GM12878 (cell line): ENCODE data around the gene COQ4. TPM values are rescaled to one million over a fixed set of nuclear protein-coding genes. Genes with fewer than 3 reads are reported as not detected.

Experiments
- ATAC-seq: fragments of 200-7000 bp; cut with Tn5 transposase; 3 replicates; pipeline ENCODE4 v1.9.1; 2020; ENCODE audit warnings: mild to moderate bottlenecking, moderate library complexity
- BruUV-seq: library from RNA; stranded (reverse); fragments of 400-500 nt; replicated peaks from 2 replicates; lab custom pipeline; 2021; lab: Mats Ljungman, UMichigan
- CTCF ChIA-PET: fragments of 300-600 bp; sonication (Branson Sonifier 250); formaldehyde crosslinking; extraction: SDS; loops from one replicate; lab custom pipeline; 2021; ENCODE audit warnings: inconsistent platforms; lab: Yijun Ruan, JAX
- POLR2A ChIA-PET: fragments of 350-600 bp; formaldehyde crosslinking; extraction: SDS; loops from one replicate; lab custom pipeline; 2021; ENCODE audit warnings: inconsistent platforms; lab: Charles Lee
- RAD21 ChIA-PET: fragments of 300-600 bp; sonication (Branson Sonifier 250); formaldehyde crosslinking; loops from one replicate; lab custom pipeline; 2023; ENCODE audit warnings: antibody characterized with exemption; ENCODE audit not compliant: unreplicated experiment; lab: Charles Lee
- SMC1A ChIA-PET: fragments of 300-600 bp; sonication (Branson Sonifier 250); formaldehyde crosslinking; loops from one replicate; lab custom pipeline; 2023; ENCODE audit not compliant: unreplicated experiment, uncharacterized antibody; lab: Charles Lee
- DNase-seq: peaks from one replicate; pipeline ENCODE4 v3.0.0-alpha.2; 2011; ENCODE audit warnings: low read depth, low spot score
- FAIRE-seq: peaks from 3 replicates; lab custom pipeline; 2011; peaks lifted over from hg19 to GRCh38; lab: Jason Lieb, UNC
- H2AFZ ChIP-seq: 2 replicates; pipeline ENCODE4 v1.6.0; 2011; ENCODE audit warnings: low read depth, low read length, control low read depth; ENCODE audit not compliant: control insufficient read depth
- H3K27ac ChIP-seq: 2 replicates; pipeline ENCODE4 v1.5.1; 2011; ENCODE audit warnings: control low read depth; ENCODE audit not compliant: control insufficient read depth, insufficient read depth
- H3K27me3 ChIP-seq, 2 experiments: replicated peaks in 1 of 2; 2 replicates each; pipeline versions ENCODE4 v1.6.0 to v1.6.1; 2011; ENCODE audit warnings: low read length in 1 of 2; ENCODE audit not compliant: control insufficient read depth in 2 of 2, insufficient read depth in 2 of 2
- H3K36me3 ChIP-seq, 2 experiments: 2 replicates each; pipeline ENCODE4 v1.5.1; 2011; ENCODE audit warnings: low read length in 1 of 2; ENCODE audit not compliant: control insufficient read depth in 2 of 2, insufficient read depth in 2 of 2
- H3K4me1 ChIP-seq: 2 replicates; pipeline ENCODE4 v1.6.1; 2011; ENCODE audit warnings: mild to moderate bottlenecking, low read length, moderate library complexity, mixed read lengths; ENCODE audit not compliant: control insufficient read depth, insufficient read depth
- H3K4me2 ChIP-seq: 2 replicates; pipeline ENCODE4 v1.6.0; 2011; ENCODE audit warnings: control low read depth; ENCODE audit not compliant: control insufficient read depth, insufficient read depth
- H3K4me3 ChIP-seq: fragments of 200-600 bp; sonication (generic); 2 replicates; pipeline ENCODE4 v1.5.1; 2016
- H3K79me2 ChIP-seq: 2 replicates; pipeline ENCODE4 v1.6.0; 2011; ENCODE audit warnings: low read length; ENCODE audit not compliant: control insufficient read depth, insufficient read depth
- H3K9ac ChIP-seq: 2 replicates; pipeline ENCODE4 v1.8.0; 2011; ENCODE audit warnings: low read length, control low read depth, mixed read lengths; ENCODE audit not compliant: control insufficient read depth, insufficient read depth
- H3K9me3 ChIP-seq: replicated peaks from 3 replicates; pipeline ENCODE4 v1.5.1; 2011; ENCODE audit warnings: mild to moderate bottlenecking, low read length; ENCODE audit not compliant: control insufficient read depth, insufficient read depth
- H4K20me1 ChIP-seq: 2 replicates; pipeline ENCODE4 v1.6.0; 2011; ENCODE audit not compliant: control insufficient read depth, insufficient read depth
- BACH1 ChIP-seq: fragments of 450-650 bp; IDR thresholded peaks from 2 replicates; pipeline ENCODE4 v1.6.1; 2017; ENCODE audit warnings: mild to moderate bottlenecking, borderline replicate concordance
- BHLHE40 ChIP-seq, 2 experiments: fragments of 450-650 bp in 1 of 2; IDR thresholded peaks; 2 replicates each; pipeline ENCODE4 v1.6.1; 2011 to 2017; ENCODE audit warnings: low read depth in 2 of 2, borderline replicate concordance in 1 of 2, improper control_type of control experiment in 1 of 2, low read length in 1 of 2, mild to moderate bottlenecking in 1 of 2
- CHD4 ChIP-seq: fragments of 200-600 bp; sonication (generic); IDR thresholded peaks from 2 replicates; pipeline ENCODE4 v1.6.1; 2016; ENCODE audit warnings: mild to moderate bottlenecking
- HDAC2 ChIP-seq: fragments of 200-600 bp; sonication (generic); IDR thresholded peaks from 2 replicates; pipeline ENCODE4 v1.6.1; 2017
- NFIC ChIP-seq: IDR thresholded peaks from 2 replicates; pipeline ENCODE4 v1.6.1; 2012; ENCODE audit warnings: low read depth, mild to moderate bottlenecking, inconsistent platforms, low read length, moderate library complexity
- NFYA ChIP-seq: IDR thresholded peaks from 2 replicates; pipeline ENCODE4 v1.6.1; 2011; ENCODE audit warnings: low read depth, mild to moderate bottlenecking, low read length, improper control_type of control experiment, borderline replicate concordance
- POLR2AphosphoS2 ChIP-seq: IDR thresholded peaks from 2 replicates; pipeline ENCODE4 v1.6.1; 2011; ENCODE audit warnings: low read depth, mild to moderate bottlenecking, low read length, improper control_type of control experiment, moderate library complexity
- RAD51 ChIP-seq: fragments of 450-650 bp; IDR thresholded peaks from 2 replicates; pipeline ENCODE4 v1.6.1; 2016; ENCODE audit warnings: moderate library complexity, mild to moderate bottlenecking, inconsistent platforms
- SPI1 ChIP-seq: IDR thresholded peaks from 2 replicates; pipeline ENCODE4 v1.6.1; 2011; ENCODE audit warnings: low read depth, mild to moderate bottlenecking, low read length, moderate library complexity, borderline replicate concordance; ENCODE audit not compliant: insufficient read depth
- TCF12 ChIP-seq: IDR thresholded peaks from 2 replicates; pipeline ENCODE4 v1.6.1; 2011; ENCODE audit warnings: low read depth, mild to moderate bottlenecking, low read length
- USF1 ChIP-seq: IDR thresholded peaks from 2 replicates; pipeline ENCODE4 v1.6.1; 2011; ENCODE audit warnings: borderline replicate concordance, low read depth, mild to moderate bottlenecking, moderate library complexity, mixed read lengths, low read length; ENCODE audit not compliant: insufficient read depth; ENCODE audit errors: extremely low read length
- ZNF24 ChIP-seq: fragments of 450-650 bp; IDR thresholded peaks from 2 replicates; pipeline ENCODE4 v1.6.1; 2017; ENCODE audit warnings: antibody characterized with exemption, mild to moderate bottlenecking
- WGBS: methylation state at CpG from one replicate; pipeline ENCODE4 v1.1.6; 2016; ENCODE audit warnings: low lambda C conversion rate; ENCODE audit not compliant: insufficient replicate concordance, insufficient coverage; ENCODE audit errors: missing lambda C conversion rate; 5-methylcytosine and 5-hydroxymethylcytosine counted together
- in situ Hi-C: fragments of 300-500 bp; cut with MboI; formaldehyde crosslinking; loops from 9 replicates; pipeline ENCODE4 v1.14.3; 2018; ENCODE audit warnings: mixed read lengths
- intact Hi-C: fragments of 100-400 bp; cut with micrococcal nuclease; formaldehyde crosslinking; loops from one replicate; pipeline ENCODE4 v1.14.2; 2022; ENCODE audit not compliant: unreplicated experiment
- polyA plus RNA-seq, 11 experiments: library from polyadenylated mRNA; depleted of rRNA in 4 of 11; unstranded in 6 of 11; stranded (reverse) in 5 of 11; fragments of >200 nt; fragmentation: Nextera tagmentation in 4 of 11; fragmentation: Illumina TruSeq in 1 of 11; extraction: Ambion mirVana in 4 of 11; extraction: Trizol in 1 of 11; gene quantifications; 1 replicate in 1 of 11; 2 replicates in 10 of 11; pipeline versions ENCODE4 v1.2.1 to v1.2.3, GENCODE V29; 2011 to 2016; ENCODE audit warnings: inconsistent platforms in 2 of 11, missing spikeins in 2 of 11, low read depth in 1 of 11
- total RNA-seq, 4 experiments: library from RNA; depleted of rRNA in 3 of 4; stranded (reverse); fragments of >200 nt in 3 of 4; fragmentation: Illumina TruSeq in 1 of 4; extraction: Trizol in 1 of 4; gene quantifications; 2 replicates each; pipeline versions ENCODE4 v1.2.1 to v1.2.3, GENCODE V29; 2013 to 2021

COQ4 gene
- total and polyA plus RNA-seq, 10 of the 15 experiments (the other 5 are each of a cell fraction or from before 2014, with no cell fraction given): 3.8 to 64.1 (median 38.6) TPM

GRCh38 chr9:128372188-128372641, 49.6 kb downstream of the COQ4 start:
- H3K79me2 ChIP-seq: peaks cover 33% of the 10 kb centered on the region
- POLR2A ChIA-PET: interaction anchor here (0.5 to 1.9 kb wide), 6 partner anchors 48 to 351 kb away, joined by 3 to 8 read pairs (median 5); partner anchors contain the start of genes CERCAM, GOLGA2, SPTAN1 and SWI5
- no TSS peak for BruUV-seq
- no peaks in the 10 kb centered on the region for H3K4me1 ChIP-seq
- H3K27me3 ChIP-seq: no peaks in the 10 kb centered on the region
- FAIRE-seq (no peak), DNase-seq (no peak), ATAC-seq (no peak)
- H3K27ac ChIP-seq: peak overlapping the region; percentile 89; the same call in 1 of the 2 replicates
- SMC1A ChIA-PET: interaction anchor here (1.5 to 2.7 kb wide), 2 partner anchors 10 to 47 kb away, joined by 4 to 19 read pairs; no protein-coding TSS in a partner anchor
- H2AFZ ChIP-seq: no peak overlapping the region
- no peaks in the 10 kb centered on the region for H4K20me1 ChIP-seq
- CTCF ChIA-PET: interaction anchor here (1.6 to 4.0 kb wide), 3 partner anchors 11 to 446 kb away, joined by 4 to 61 read pairs (median 7); partner anchors contain the start of gene ENDOG
- H3K4me3 ChIP-seq: peak overlapping the region; percentile 99
- RAD21 ChIA-PET: interaction anchor here (1.3 to 2.8 kb wide), 3 partner anchors 11 to 77 kb away, joined by 5 to 18 read pairs (median 11); partner anchors contain the start of gene CERCAM
- H3K4me2 ChIP-seq: peak overlapping the region; percentile 79
- no peaks in the 10 kb centered on the region; a peak in 1 of 4 replicates for H3K36me3 ChIP-seq
- TF ChIP-seq RAD51 (0 out of 2 replicates have a peak, but pooled peaks have one; percentile 18), SPI1 (0 out of 2 replicates have a peak, but pooled peaks have one; percentile 10), POLR2AphosphoS2 (no peak)
- in situ Hi-C loops (no loop called here), intact Hi-C loops (no loop called here)
- no peaks in the 10 kb centered on the region for H3K9me3 ChIP-seq
- peak overlapping the region; percentile 93; the same call in 1 of the 2 replicates for H3K9ac ChIP-seq
- WGBS: 38% methylated on average over 4 of the region's 4 CpGs

- intact Hi-C loops: no loop called here
- no peak for TF ChIP-seq NFYA
- TF ChIP-seq NFIC: no peak
- TF ChIP-seq CHD4: no peak
- TF ChIP-seq BHLHE40 (IDR thresholded peaks at IDR 0.05; ENCODE audit: borderline replicate concordance in 1 of 2, low read depth in 2 of 2, low read length in 1 of 2): no peak
- no peak for TF ChIP-seq ZNF24
- no peak for TF ChIP-seq TCF12
- no peak for TF ChIP-seq USF1
- TF ChIP-seq HDAC2: no peak
- no peak for TF ChIP-seq BACH1
These were observed 50.1 kb downstream of the COQ4 start for GRCh38 chr9:128372784-128373183.

More at GRCh38 chr9:128372784-128373183, 50.1 kb downstream of the COQ4 start:
- no peak overlapping the region for H3K27ac ChIP-seq
- no peaks in the 10 kb centered on the region for H3K4me1 ChIP-seq
- ChIA-PET SMC1A (no interaction called here), CTCF (interaction anchor here (1.6 to 4.0 kb wide), 2 partner anchors 11 to 445 kb away, joined by 4 to 61 read pairs; partner anchors contain the start of gene ENDOG), POLR2A (no interaction called here), RAD21 (interaction anchor here (2.8 kb wide), 1 partner anchor 11 kb away, joined by 18 read pairs; no protein-coding TSS in a partner anchor)
- BruUV-seq: no TSS peak
- H3K79me2 ChIP-seq: peaks cover 33% of the 10 kb centered on the region
- peaks cover 0 to 1% of the 10 kb centered on the region in 2 experiments; a peak in 1 of 4 replicates for H3K36me3 ChIP-seq
- no peaks in the 10 kb centered on the region for H4K20me1 ChIP-seq
- ATAC-seq (no peak), DNase-seq (no peak), FAIRE-seq (no peak)
- no peak overlapping the region for H3K9ac ChIP-seq
- H3K4me2 ChIP-seq: peak overlapping the region; percentile 79; the same call in 1 of the 2 replicates
- no peaks in the 10 kb centered on the region for H3K27me3 ChIP-seq
- H2AFZ ChIP-seq: no peak overlapping the region
- H3K9me3 ChIP-seq: no peaks in the 10 kb centered on the region
- in situ Hi-C loops: no loop called here
- peak overlapping the region; percentile 99 for H3K4me3 ChIP-seq
- no CpG with 5 or more reads among the region's 1 CpG for WGBS
